Effector CD4-positive, alpha-beta T cell (primary cell): Measurements from ENCODE around the gene RASAL1.
"Not testable (repeated sequence)": the region's sequence is repeated elsewhere in the genome, so short reads cannot be mapped to it uniquely, and the experiment has no call there.

ENCODE experiments used
- DNase-seq: peaks from one replicate; pipeline ENCODE4 v3.0.0-alpha.2; 2020

Gene RASAL1

DNA sequence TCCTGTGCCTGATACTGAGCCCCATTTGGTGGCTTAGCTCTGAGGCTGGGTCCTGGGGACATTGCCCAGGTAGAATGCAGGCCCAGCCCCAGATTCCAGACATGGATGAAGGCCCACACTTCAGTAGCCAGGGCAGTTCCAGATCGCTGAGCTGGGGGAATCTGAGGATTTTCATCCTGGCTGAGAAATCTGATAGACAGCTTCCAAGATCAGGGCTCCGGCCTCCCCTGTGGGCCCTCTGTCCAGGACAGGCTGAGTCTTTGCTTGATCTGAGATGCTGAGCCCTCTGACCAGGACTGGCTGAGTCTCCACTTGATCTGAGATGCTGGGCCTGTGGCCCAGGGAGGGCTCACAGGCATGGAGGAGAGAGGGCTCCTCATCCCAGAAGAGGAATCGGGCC lies 3.3 kb upstream of the RASAL1 start:
- no peak for DNase-seq

DNA sequence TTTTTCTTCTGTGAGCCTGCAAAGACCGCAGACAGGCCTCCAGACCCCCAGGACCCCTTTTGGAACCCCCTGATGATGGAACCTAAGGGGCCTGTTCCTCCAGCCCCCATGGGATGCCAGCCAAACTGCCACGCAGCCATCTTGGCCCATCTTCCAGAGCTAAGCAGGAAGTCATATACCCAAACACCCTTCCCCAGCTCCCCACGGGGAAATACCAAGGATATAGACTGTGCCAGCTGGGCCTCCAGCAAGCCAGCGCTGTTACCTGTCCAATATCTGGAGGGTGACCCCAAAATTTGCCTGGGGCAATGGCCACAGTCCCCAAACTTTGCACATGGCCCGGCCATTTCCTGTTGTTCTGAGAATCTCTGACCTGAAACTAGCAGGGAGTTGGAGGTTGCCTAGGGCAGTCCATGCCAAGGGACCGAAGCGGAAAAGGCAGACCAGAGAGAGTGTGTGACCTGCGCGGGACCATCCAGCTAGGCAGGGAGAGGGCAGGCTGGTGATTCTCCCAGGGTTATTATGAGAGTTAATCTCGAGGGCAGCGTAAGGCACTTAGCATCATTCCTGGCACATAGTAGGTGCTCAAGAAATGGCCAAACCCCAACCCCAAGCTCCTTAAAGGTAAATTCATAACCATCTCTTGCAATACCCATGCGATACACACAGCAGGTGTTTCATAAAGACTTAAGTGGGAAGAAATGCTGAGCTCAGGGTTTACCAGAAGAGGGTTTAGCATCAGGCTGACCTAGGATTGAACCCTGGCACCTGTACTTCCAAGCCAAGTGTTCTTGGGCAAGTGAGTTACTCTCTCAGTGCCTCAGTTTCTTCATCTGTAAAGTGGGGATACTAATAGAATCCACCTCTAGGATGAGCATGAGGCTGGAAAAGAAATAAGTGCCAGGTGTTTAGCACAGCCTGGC lies 2.6 kb upstream of the RASAL1 start:
- DNase-seq, result no peak

GRCh38 chr12:113136990-113137511 lies 1.5 kb upstream of the RASAL1 start:
- no peak for DNase-seq

GRCh38 chr12:113136128-113136989 lies 798 bp upstream of the RASAL1 start:
- DNase-seq, result peak; percentile 55

GRCh38 chr12:113134521-113134951 lies 1.0 kb downstream of the RASAL1 start:
- no peak for DNase-seq

GRCh38 chr12:113134071-113134470 lies 1.5 kb downstream of the RASAL1 start:
- DNase-seq, result no peak

GRCh38 chr12:113133666-113134065 lies 1.9 kb downstream of the RASAL1 start:
- no peak for DNase-seq

DNA sequence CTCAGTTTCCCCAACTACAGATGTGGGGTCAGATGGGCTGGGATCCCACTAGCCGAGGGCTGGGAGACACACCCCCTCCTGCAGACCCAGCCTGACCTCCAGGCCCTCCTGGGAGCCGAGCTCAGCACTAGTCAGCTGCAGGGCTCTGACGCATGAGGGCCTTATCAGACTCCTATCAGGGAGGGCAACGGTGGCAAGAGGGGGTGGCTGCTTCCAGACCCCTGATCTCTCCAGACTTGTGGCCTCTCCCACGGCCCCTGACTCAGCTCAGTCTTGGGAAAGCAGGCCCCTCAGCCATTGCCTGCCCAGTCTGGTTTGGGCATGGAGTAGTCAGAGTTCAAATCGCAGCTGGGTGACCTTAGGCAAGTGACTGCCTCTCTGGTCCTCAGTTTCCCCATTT lies 2.5 kb downstream of the RASAL1 start:
- DNase-seq, result no peak

DNA sequence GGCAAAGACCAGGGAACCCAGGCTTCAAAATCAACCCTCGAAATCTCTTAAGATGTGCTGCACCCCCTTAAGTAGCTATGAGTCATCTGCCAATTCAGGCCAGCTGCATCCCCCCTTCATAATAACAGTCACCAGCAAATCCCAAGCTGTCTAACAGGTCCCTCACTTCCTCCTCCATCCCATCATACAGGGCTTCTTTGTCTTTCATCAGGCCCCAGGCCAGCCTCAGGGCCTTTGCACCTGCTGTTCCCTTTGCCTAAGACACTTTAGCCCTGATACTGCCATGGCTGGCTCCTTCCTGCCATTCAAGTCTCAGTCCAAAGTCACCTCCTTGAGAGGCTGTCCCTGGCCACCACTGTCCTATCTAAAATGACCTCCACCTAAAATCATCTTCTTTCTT lies 4.0 kb downstream of the RASAL1 start:
- no peak for DNase-seq

GRCh38 chr12:113130457-113131135 lies 5.0 kb downstream of the RASAL1 start:
- DNase-seq, result no peak

DNA sequence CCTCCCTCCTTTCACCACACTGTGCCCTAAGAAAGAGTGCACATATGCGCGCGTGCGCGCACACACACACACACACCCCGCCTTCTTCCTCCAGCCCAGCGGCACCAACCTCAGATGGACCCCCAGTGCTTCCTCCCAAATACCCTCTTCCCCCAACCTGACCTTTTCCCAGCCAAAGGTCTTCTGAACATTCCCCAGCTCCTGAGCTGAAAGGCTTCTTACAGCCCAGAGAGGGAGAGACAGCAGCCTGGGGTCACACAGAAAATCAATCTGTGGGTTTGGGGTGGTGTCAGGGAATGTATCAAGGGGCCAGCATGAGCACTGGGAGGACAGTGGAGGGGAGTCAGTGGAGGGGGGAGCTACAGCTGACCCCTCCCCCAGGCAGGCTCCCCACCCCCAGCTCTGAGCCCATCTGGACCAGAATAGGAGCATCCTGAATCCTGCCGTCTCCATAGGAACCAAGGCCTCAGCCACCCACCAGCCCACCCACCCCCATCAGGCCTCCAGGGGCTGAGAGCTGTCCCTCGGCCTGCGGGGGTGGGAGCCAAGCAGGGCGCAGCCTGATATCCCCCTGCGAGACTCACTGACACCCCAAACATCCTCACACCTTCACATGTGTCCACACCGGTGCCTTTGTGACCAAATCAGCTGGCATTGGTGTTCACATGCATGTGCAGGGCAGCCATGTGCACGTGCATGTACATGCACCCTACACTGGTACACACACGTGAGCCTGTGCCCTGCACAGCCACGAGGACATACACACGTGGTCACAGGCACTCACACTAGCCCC lies 5.7 kb downstream of the RASAL1 start:
- DNase-seq, result no peak

- no peak for DNase-seq
These were observed 6.5 kb downstream of the RASAL1 start for GRCh38 chr12:113128802-113129663.

DNA sequence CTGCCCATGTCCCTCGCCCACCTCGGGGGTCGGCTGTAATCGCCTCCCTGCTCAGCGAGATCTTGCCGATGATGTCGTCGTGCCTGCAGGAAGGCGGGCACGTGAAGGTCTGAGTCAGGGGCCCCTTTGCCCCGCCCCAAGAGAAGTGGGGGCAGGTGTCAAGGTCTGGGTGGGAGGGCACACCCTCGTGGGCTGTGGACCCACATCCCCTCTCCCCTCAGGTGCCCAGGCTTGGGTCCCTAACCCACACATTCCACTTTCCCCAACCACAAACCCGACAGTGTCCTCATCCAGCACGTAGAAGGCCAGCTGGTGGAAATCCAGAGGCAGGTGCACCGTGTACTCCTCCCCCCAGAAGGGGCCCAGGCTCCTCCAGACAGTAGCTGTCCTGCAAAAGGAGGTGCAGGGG lies 7.8 kb downstream of the RASAL1 start:
- no peak for DNase-seq

DNA sequence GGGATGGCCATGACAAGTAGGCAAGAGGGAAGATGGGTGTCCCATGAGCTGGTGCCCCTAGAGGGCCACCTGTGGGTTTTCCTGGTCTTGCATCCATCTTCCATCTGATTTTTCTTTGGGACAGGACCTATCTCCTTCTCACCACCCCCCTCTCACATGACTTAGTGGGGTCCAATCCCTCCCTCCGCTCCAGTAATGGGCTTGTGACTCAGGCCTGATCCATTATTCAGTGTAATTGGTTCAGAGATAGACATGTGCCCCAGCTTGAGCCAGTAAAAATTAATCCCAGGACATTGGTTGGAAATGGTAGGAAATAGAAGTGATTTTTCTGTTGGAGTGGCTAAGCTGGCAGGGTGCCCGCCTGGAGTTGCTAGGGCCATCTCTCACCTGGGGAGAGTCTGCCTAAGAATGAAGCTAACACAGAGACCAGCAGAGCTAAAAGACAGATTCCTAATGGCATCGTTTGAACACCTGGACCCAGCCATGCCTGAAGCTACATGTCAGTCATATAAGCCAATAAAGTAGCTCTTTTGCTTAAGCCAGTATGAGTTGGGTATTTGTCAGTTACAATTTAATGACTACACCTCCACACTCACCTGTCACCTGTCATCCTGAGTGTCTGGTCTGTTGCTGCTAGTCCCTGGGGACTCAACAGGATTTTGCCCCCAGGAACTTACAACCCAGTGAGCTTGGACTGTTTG lies 14.7 kb downstream of the RASAL1 start:
- DNase-seq, result no peak

DNA sequence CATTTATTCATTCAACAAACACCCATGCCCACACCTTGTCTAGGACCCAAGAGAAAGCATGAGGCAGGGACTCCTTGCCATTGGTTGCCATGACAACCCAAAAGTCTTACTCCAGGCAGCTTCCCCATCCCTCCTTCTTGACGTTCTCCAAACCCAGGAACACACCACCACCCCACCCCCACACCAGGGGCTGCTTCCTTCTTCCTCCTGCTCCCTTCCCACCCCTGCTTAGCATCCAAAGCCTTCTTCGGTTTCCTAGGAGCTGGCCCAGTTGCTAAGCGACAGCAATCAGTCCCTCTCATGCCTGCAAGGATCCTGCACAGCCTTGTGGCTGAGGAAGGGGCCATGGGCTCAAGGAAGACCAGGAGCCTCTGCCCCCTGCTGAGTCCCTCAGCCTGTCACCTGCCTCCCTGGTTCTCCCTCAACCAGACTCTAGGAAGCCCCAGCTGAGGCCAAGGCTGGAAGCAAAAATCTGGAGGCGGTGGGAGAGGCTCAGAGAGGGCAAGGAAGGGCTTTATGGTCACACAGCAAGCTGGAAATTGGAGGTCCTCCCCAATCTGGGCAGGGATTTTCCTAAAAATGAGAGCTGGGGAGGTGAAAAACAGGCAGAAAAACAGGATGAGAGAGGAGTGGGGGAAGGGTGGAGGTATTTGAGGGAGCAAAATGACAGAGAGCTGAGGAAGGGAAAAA lies 15.4 kb downstream of the RASAL1 start:
- no peak for DNase-seq

- no peak for DNase-seq
These were observed 17.4 kb downstream of the RASAL1 start for GRCh38 chr12:113118142-113118541.

- DNase-seq, result not testable (repeated sequence)
These were observed 17.9 kb downstream of the RASAL1 start for GRCh38 chr12:113117684-113118083.

DNA sequence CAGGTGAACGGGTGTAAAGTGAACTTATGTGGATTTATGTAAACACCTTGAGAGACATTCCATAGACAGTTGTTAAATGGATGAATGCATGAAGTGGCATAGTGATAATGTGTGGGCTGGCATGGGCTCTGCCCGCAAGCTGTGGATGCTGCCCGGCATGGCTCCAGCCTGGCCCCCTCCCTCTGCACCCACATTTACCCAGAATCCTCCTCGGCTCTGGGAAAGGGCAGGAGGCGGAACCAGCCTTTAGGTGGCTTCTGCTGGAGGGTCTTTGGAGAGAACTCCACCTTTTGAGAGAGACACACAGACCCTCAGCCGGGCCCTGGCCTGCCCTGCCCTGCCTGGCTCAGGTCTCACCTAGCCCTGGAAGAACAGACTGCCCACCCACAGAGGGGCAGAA lies 18.7 kb downstream of the RASAL1 start:
- no peak for DNase-seq

DNA sequence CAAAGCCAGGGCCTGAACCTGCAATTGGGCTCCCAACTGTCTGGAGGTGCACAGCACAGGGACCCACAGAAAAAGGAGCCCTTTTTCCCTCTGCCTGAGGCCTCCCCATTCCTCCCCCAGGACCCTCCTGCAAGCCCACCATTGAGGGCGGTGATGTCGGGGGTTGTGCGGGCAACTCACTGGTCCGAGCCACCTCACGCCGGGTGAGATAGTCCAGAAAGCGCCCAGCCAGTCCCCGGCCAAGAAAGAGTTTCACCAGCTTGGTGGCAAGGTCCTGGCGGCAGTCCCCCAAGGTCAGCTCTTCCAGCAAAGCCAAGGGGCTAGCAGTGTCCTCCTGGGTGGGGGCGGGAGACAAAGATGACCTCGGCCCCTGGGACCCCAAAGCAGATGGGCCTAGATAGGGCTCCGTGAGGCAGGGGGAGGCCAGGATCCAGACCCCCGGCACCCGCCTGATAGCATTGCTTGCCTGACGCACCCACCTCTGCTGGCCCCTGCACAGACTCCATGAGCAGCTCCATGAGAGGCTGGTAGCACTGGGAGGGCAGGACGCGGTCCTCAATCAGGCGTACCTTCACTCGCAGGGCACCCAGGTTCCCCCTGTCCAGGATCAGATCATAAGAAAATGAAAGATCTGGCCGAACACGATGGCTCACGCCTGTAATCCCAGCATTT lies 20.0 kb downstream of the RASAL1 start:
- no peak for DNase-seq
